NT2/D1 (cell line): ENCODE data around the gene HBG1.

ENCODE experiments used
- SUZ12 ChIP-seq: IDR thresholded peaks from 2 replicates; pipeline ENCODE4 v1.6.1; 2011; ENCODE audit not compliant: insufficient read length, insufficient read depth; ENCODE audit errors: extremely low read depth
- YY1 ChIP-seq: IDR thresholded peaks from 2 replicates; pipeline ENCODE4 v1.6.1; 2011; ENCODE audit not compliant: insufficient read length, insufficient read depth
- ZNF274 ChIP-seq: IDR thresholded peaks from 2 replicates; pipeline ENCODE4 v1.6.1; 2011; ENCODE audit warnings: mild to moderate bottlenecking, low read depth, low read length

- TF ChIP-seq YY1 = no peak
- no peak for TF ChIP-seq ZNF274
- no peak for TF ChIP-seq SUZ12
Observed at GRCh38 chr11:5265832-5266231, 16.2 kb upstream of the HBG1 start.
